GDM1 (cell line): ENCODE data around the gene NME1.
"Not testable (repeated sequence)": the region's sequence is repeated elsewhere in the genome, so short reads cannot be mapped to it uniquely, and the experiment has no call there.

ENCODE experiments used
- DNase-seq: peaks from one replicate; lab custom pipeline; 2025; lab: John Stamatoyannopoulos, UW

Gene NME1

DNA sequence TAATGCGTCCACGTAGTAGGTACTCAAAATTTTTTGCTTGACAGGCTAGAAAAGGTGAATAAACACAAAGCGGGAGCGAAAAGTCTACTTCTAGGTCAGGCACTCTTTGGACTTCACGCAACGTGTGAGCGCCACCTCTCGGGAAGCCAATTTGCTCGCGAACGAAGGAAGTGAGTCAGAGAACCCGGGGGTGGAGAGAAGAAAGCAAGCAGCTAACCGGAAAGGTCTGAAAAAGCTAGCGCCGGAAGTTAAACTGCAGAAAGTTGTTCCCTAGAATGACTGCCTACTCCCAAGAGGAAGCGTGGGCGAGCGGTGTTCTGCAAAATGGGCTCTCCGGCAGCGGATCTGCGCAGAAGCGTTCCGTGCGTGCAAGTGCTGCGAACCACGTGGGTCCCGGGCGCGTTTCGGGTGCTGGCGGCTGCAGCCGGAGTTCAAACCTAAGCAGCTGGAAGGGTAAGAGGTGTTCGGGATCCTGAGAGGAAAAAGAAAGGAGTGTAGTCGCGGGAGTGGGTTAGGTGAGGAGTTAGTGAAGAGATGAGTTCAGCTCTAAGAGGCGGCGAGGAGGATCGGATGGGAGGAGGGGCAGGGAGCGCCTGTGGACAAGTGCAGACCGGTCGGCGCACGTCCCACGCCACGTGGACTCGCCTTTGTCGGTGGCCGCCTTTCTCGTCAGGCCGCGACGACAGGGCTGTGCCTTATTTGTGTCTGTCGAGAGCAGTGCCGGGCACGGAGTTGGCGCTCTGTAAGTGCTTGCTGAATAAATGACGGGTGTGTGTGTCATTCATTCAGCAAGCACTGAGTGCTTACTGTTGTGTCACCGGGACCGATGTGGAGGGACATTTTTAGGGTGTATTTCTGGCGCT is at the start of gene NME1:
NME1 (plus strand) TSS at position 350 of the 863 bp plus-strand sequence. CDS start 2,096 bp downstream, outside the sequence.
- DNase-seq, result peak; percentile 97

DNA sequence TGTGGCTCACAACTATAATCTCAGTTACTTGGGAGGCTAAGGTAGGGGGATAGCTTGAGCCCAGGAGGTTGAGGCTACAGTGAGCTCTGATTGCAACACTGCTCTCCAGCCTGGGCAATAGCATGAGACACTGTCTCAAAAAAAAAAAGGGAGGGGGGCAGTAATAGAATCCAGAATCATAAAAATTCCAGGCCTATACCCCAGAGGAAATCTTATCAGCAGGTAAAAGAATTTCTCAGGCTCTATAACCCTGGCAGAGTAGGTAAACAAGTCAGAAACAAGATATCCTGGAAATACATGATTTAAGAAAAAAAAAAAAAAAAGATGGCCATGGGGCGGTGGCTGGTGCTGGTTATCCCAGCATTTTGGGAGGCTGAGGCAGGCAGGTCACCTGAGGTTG is 45.6 kb upstream of the NME1 start:
- no peak for DNase-seq

DNA sequence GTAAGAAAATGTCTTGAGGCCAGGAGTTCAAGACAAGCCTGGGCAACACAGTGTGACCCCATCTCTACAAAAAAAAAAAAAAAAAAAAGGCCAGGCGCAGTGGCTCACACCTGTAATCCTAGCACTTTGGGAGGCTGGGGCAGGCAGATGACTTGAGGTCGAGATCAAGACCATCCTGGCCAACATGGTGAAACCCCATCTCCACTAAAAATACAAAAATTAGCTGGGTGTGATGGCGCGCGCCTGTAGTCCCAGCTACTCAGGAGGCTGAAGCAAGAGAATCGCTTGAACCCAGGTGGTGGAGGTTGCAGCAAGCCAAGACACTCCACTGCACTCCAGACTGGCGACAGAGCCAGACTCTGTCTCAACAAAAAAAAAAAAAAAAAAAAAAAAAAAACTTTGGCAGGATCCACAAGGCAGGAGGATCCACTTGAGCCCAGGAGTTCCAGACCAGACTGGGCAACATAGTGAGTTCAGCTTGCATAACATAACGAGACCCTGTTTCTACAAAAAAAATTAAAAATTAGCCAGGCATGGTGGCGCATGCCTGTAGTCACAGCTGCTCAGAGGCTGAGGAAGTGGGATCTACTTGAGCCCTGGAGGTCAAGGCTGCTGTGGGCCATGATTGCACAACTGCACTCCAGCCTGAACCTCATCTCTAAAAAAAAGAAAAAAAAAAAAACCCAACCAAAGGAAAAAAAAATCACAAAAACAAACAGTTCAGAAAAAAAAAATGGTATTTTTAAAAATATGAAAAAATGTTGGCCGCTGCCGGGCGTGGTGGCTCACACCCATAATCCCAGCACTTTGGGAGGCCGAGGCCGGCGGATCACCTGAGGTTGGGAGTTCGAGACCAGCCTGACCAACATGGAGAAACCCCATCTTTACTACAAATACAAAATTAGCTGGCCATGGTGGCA is 40.8 kb upstream of the NME1 start:
- DNase-seq, result not testable (repeated sequence)

DNA sequence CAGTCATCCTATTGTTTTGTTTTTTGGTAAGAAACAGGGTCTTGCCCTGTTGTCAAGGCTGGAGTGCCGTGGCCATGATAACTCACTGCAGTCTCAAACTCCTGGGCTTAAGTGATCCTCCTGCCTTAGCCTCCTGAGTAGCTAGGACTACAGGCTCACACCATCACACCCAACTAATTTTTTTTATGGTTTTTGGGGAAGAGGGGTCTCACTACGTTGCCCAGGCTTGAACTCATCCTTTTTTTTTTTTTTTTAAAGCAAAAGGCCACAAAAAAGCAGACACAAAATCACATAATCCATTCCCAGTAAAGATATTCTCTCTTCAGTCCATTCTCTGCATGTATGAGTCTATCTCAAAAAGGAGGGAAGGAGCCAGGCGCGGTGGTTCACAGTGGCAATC is 38.2 kb upstream of the NME1 start:
- DNase-seq, result no peak

DNA sequence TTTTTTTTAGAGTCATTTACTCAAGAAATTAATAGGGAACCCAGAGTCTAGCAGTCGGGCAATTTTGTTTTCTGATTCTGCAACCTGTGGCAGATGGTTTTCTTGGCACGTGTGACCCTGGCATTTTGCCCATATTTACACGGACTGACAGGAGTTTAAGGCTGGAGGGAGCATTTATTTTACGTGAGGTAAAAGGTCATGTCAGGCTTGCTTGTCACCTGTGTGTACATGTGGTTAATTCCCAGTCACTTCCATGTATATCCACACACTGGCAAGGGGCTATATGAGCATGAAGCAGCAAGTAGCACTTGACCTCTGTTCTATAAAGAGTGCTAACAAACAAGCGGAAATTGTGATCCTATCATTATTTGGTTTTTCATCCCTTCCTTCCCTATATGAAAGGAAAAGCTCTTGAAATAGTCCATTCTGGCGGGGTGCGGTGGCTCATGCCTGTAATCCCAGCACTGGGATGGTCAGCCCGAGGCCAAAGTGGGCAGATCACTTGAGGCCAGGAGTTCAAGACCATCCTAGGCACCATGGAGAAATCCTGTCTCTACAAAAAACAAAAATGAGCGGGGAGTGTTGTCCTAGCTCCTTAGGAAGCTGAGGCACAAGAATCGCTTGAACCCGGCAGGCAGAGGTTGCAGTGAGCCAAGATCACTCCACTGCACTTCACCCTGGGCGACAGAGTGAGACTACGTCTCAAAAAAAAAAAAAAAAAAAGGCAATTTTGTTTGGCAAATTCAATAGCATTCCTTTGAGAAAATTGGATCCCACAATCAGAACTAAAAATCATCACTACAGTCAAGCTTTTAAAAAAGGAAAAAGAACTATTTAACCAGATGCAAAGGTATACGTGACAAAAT is 34.8 kb upstream of the NME1 start:
- no peak for DNase-seq

DNA sequence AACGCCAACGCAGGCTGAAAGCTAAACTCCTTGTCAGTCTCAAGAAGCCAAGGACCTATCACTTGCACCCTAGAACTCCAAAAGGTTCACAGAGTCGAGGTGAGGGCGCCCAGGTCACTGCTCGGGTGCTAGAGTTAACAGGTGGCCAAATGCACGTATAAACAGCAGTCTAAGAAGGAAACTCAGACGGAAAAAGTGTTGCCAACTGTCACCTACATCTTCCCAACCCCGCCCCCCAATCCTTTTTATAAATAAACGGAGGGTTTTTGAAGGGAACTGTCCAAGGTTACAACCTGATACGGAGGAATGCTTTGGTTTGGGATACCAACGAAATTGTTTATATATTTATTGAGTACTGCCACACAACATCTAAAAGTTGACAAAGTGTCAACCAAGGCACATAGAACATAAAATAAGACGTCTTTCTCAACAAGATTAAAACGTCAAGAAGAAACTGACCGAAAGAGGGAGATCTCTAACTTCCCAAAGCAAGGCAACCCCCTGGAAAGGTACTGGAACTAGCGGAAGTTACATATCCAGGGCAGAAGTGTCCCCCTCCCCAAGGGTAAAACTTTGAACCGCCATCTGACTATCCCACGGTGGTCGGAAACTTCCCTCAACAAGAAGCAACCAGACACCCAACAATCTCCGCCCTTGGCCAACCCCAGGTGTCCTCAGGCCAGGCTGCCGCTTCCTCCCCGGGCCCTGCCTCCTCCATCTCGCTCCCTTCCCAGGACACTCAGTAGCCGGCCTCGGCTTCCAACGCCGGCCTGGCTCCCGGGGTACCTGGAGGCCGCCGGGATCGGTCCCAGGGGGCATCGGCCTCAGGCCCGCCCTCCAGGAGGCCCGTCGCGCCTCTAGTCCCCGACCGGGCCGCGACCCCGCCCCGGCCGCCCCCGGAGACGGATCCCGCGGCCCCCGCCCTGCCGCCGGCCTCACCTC is 33.7 kb upstream of the NME1 start:
- peak; percentile 19 for DNase-seq

DNA sequence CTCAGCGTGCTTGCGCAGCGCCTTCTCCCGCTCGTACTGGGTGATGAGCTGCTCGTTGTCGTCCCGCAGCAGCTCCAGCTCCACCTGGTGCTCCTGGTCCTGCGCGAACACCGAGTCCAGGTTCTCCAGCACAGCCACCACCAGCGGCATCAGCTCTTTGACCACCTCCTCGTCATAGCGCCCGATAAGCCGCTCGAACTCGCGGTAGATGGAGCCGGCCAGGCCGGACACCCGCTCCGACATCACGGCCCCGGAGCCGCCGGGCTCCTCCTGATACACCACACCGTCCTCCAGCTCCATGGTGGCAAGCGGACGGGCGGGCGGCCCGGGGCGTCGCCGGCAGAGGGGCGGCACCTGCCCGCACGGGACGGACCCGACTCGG is 33.0 kb upstream of the NME1 start:
- no peak for DNase-seq

DNA sequence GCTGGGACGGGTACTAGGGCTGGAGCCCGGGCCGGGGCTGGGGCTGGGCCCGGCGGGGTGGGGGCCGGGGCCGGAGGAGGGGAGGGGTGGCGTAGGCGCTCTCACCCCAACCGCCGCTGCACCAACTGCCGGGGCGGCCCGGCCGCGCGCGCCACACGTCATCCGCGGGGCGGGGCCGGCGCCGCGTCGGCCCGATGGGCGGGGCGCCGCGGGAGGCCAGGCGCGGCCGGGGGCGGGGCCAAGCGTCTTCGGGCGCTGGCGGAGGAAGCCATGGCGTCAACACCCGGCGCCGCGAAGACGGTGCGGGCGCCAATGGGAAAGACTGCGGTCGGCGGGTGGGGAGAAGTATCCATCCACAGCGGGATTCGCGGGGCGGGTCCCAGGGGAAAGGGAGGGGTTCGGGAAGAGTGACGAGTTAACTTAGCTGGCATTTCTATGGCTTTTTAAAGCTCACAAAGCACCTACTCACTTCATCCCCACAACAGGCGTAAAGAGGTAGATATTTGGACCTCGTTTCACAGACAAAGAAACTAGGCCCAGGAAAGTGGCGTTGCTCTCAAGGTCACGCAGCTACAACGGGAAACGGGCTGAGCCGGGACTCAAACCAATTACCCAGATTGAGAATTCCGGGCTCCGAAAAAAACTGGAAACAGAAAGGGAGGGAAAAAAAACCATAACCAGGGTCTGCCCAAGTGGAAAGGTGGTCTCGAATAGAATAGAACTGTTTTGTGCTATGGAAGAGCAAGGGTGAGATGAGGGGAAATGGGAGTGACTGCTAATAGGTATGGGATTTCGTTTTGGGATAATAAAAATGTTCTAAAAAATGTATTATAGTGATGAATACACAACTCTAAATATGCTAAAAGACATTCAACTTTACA is 32.4 kb upstream of the NME1 start, which contains the start of gene SPAG9:
SPAG9 (minus strand) TSS at position 130 of the 881 bp plus-strand sequence. CDS start 212 bp downstream, outside the sequence.
- peak; percentile 93 for DNase-seq

DNA sequence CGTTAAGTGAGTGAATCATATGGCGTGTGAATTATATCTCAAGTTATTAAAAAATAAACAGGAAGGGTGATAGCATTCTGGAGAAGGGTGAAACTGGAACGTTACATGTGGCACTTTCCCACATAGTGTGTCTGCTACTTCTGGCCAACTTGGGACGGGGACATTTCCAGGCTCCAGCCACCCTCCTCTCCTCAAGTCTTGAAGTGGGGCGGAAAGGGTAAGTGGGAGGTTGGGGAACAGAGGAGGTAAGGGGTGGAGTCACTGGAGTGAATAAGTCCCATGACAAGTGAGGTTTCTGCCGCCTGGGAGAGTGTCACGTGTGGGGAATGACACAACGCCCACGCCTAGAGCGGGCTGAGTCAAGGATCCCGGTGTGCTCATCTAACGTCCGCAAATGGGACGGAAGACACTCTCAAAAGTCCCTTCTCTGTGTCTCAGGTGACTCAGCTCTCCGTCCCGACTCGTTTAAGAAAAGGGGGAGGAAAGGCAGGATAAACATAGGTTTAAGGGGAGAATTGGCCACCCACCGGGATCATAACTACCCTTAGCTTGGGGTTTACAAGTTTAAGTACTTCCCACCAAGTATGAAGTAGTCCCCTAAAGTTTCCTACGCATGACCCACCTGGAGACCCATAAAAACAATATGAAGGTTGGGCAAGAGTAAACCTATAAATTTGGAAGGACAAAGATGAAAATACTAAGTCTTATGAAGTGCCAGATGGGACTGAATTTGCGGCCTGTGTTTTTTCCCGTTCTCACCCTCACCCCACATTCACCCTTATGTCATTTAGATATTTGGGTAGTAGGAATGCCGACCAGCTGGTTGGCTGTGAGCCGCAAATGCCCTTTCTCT is 31.5 kb upstream of the NME1 start:
- peak; percentile 79 for DNase-seq

DNA sequence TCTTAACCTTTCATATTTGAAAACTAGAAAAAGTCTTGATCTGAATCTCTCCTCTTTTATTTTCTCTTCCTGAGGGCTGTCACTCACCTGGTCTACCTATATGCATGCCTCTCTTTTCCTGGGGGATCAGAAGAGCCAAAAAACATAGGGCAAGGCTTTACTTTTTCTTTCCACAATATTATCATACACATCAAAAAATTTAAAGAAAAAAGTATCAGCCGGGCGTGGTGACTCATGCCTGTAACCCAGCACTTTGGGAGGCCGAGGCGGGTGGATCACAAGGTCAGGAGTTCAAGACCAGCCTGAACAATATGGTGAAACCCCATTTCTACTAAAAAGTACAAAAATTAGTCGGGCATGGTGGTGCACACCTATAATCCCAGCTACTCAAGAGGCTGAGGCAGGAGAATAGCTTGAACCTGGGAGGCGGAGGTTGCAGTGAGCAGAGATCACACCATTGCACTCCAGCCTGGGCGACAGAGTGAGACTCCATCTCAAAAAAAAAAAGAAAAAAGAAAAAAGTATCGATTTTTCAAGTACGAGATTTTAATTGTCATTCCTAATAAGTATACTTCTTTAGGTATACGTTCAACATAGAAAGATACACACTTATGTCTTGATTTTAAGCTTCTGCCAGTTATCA is 30.8 kb upstream of the NME1 start:
- DNase-seq, result not testable (repeated sequence)

DNA sequence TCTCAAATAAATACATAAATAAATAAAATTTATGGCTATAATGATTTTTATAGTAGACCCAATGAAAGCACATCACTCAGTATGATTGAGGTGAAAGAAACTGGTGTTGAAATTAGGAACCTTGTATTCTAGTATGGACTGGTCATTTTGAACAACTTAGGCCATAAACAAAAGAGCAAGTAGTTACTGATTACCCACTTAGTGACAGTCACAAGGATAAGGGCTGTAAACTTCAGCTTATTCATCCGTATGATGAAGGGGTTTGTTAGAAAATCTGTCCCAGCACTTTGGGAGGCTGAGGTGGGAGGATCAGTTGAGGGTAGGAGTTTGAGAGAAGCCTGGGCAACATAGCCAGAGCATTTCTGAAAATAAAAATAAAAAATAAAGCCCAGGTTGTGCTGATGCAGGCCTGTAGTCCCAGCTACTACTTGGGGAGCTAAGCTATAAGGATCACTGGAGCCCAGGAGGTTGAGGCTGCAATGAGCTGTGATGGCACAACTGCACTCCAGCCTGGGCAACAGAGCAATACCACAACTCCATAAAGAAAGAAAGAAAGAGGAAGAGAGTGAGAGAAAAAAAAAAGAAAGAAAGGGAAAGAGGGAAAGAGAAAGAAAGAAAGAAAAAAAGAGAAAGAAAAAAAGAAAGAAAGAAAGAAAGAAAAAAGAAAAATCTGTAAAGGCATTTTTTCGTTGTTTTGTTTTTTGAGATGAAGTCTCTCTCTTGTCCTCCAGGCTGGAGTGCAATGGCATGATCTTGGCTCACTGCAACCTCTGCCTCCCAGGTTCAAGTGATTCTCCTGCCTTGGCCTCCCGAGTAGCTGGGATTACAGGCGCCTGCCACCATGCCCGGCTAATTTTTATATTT is 28.5 kb upstream of the NME1 start:
- no peak for DNase-seq

DNA sequence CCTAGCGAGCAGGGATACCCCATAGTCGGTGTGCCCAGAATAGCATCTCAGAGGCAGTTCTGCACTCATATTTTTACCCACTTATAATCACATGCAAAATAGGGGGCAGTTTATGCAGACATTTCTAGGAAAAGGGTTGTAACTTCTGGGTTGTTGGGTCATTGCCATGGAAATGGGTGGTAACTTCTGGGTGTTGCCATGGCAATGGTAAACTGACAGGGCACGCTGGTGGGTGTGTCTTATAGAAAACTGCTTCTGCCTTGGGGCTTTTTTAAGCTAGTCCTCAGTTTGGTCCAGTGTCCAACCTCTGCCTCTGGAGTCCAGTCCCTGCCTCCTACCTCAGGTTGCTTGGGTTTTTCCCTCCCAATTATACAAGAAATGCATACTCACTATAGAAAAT is 25.3 kb upstream of the NME1 start:
- DNase-seq, result no peak

DNA sequence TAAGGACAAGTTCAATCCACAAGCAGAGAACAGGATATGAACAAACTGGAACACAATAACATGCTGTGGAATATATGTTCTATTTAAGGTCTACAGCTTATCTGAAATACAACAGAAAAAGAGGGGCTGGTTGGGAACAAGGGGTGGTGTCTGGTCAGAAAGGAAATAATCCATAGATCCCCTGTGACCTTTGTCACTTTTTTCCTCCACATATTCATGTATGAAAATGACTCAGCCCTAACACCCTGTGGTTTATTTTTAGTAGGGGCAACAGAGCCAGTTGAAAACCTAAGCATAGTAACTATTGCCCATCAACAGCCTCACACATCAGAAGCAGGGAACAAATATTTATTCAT is 20.4 kb upstream of the NME1 start:
- no peak for DNase-seq

DNA sequence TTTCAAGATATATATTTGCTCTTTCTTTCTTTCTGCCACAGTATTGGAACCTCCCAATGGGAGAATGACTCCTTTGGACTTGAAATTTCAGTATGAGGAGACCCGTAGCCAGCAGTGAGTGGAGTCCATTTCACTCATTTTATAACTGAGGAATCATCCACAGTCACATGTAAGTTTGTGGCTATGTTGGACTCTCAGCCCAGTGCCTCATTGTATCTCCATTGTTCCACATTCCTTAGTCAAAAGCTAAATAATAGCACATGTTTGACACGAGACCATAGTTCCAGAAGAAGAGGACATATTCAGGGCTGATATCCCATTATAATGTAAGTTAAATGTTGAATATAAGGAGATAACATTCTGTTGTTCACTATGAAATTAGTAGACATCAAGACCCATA is 20.0 kb upstream of the NME1 start:
- no peak for DNase-seq

DNA sequence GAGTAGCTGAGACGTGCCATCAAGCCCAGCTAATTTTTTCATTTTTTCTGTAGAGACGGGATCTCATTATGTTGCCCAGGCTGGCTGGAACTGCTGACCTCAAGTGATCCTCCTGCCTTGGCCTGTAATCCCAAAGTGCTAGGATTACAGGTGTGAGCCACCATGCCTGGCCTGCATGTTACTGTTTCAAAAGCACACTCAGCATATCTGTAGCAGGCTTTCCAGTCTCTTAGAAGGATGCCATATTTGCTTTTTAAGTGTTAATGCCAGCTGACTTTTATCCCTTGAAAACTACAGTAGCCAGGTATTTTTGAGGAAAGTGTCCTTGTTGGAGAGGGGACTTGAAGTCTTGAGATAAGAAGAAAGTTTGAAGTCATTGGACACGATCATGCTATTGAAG is 17.4 kb upstream of the NME1 start:
- DNase-seq, result no peak

DNA sequence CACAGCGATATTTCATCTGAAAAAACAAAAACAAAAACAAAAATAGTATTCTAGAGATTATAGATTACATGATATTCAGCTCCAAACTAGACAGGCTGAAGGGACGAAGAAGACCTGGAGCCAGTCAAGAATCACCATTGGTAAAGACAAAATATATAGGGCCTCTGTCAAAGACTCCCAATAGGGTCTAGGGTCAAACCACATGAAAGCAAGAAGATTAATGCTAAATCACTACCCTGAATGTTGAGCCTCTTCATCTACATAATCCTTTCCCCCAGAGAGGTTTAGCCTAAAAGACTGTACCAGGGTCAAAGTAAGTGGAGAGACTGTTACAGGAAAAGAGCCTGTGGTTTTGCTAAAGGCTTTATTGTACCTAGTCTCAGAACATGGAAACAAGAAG is 10.8 kb upstream of the NME1 start:
- DNase-seq, result no peak

DNA sequence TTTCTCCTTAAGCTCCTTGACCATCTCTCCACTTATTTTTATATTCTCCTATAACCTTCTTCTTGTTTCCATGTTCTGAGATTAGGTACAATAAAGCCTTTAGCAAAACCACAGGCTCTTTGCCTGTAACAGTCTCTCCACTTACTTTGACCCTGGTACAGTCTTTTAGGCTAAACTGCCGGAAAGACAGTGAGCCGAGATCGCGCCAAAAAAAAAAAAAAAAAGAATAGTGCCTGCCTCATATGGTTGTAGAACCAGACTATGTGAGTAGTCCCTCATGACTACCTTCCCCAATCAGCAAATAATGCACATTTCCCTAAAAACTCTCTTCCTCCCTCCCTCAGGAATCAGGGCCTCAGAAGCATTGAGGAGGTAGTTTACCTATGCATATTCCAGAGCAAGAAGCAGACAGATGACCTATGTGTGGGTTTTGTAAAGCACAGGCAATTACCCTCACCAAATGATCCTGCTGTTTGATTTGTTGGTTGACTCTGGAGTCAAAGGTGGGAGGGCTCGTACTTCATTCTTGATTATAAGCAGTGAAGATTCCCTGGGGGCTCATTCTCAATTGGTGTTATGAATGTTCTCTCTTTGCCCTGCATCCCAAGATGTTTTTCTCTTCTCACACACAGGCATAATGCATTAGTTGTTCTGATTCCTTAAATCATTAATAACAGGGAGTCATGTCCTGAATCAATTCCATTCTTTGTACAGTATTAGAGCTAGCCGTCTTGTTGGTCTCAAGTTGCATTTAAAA is 8.9 kb upstream of the NME1 start:
- DNase-seq, result no peak
